Suprapubic skin (tissue), 3 donors: Measurements from ENCODE around the gene STK24.

Experiments used
- POLR2A ChIP-seq, 2 donors: fragments of 450-650 bp; IDR thresholded peaks; one replicate each; pipeline ENCODE4 v1.6.1; 2017; ENCODE audit warnings: antibody characterized with exemption in 2 of 2, mild to moderate bottlenecking in 2 of 2, moderate library complexity in 2 of 2
- TF ChIP-seq, protein P1 (sequence below), 2 donors: fragments of 200-600 bp in 1 of 2; fragments of 450-650 bp in 1 of 2; sonication (generic) in 1 of 2; IDR thresholded peaks; one replicate each; pipeline ENCODE4 v1.5.1; 2016 to 2019; ENCODE audit warnings: antibody characterized with exemption in 2 of 2, mild to moderate bottlenecking in 1 of 2, moderate library complexity in 1 of 2

- TF ChIP-seq, protein P1, sequence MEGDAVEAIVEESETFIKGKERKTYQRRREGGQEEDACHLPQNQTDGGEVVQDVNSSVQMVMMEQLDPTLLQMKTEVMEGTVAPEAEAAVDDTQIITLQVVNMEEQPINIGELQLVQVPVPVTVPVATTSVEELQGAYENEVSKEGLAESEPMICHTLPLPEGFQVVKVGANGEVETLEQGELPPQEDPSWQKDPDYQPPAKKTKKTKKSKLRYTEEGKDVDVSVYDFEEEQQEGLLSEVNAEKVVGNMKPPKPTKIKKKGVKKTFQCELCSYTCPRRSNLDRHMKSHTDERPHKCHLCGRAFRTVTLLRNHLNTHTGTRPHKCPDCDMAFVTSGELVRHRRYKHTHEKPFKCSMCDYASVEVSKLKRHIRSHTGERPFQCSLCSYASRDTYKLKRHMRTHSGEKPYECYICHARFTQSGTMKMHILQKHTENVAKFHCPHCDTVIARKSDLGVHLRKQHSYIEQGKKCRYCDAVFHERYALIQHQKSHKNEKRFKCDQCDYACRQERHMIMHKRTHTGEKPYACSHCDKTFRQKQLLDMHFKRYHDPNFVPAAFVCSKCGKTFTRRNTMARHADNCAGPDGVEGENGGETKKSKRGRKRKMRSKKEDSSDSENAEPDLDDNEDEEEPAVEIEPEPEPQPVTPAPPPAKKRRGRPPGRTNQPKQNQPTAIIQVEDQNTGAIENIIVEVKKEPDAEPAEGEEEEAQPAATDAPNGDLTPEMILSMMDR (IDR thresholded peaks at IDR 0.05), result no peak
- TF ChIP-seq POLR2A (IDR thresholded peaks at IDR 0.05), result no peak
These were observed 50.8 kb downstream of the STK24 start for GRCh38 chr13:98526182-98526512.
